Right lobe of liver (tissue), 6 donors: ENCODE results near the gene FOXE3. TPM values are rescaled to one million over a fixed set of nuclear protein-coding genes. Genes with fewer than 3 reads are reported as not detected.

Source experiments
- ATAC-seq, 4 donors: fragments of 200-7000 bp; cut with Tn5 transposase; one replicate each; pipeline ENCODE4 v1.9.1; 2020; ENCODE audit warnings: mild to moderate bottlenecking in 4 of 4, moderate library complexity in 4 of 4
- DNase-seq, 3 donors: peaks; one replicate each; pipeline ENCODE4 v3.0.0-alpha.2; 2020
- H3K27ac ChIP-seq, 3 donors: fragments of 200-600 bp; one replicate each; pipeline ENCODE4 v1.8.0; 2022
- H3K27me3 ChIP-seq, 2 donors: fragments of 200-600 bp; one replicate each; pipeline ENCODE4 v1.8.0; 2022
- H3K36me3 ChIP-seq, 4 donors: fragments of 200-600 bp; sonication (generic) in 1 of 4; one replicate each; pipeline versions ENCODE4 v1.5.1 to v1.8.0; 2017 to 2022; ENCODE audit warnings: control low read depth in 1 of 4
- H3K4me1 ChIP-seq, 4 donors: fragments of 200-600 bp; sonication (generic) in 1 of 4; one replicate each; pipeline versions ENCODE4 v1.5.1 to v1.8.0; 2017 to 2022; ENCODE audit warnings: control low read depth in 1 of 4
- H3K4me3 ChIP-seq, 3 donors: fragments of 200-600 bp; one replicate each; pipeline ENCODE4 v1.8.0; 2022
- H3K9me3 ChIP-seq, 4 donors: fragments of 200-600 bp; sonication (generic) in 1 of 4; one replicate each; pipeline versions ENCODE4 v1.5.1 to v1.8.0; 2017 to 2022; ENCODE audit warnings: control low read depth in 1 of 4
- POLR2A ChIP-seq: fragments of 450-650 bp; IDR thresholded peaks from one replicate; pipeline ENCODE4 v1.6.1; 2017; ENCODE audit warnings: antibody characterized with exemption, mild to moderate bottlenecking
- WGBS: methylation state at CpG from one replicate; pipeline ENCODE4 v1.1.6; 2018; ENCODE audit warnings: low coverage, low lambda C conversion rate; ENCODE audit not compliant: insufficient coverage; ENCODE audit errors: missing lambda C conversion rate; 5-methylcytosine and 5-hydroxymethylcytosine counted together
- intact Hi-C, 2 donors: fragments of 100-400 bp; cut with DNase I; formaldehyde crosslinking; loops; one replicate each; pipeline versions ENCODE4 v1.11.2 to v1.14.1; 2022
- total RNA-seq, 6 experiments: library from RNA; depleted of rRNA in 2 of 6; stranded (reverse); fragments of >200 nt in 2 of 6; fragmentation: NEBNext Ultra II Directional in 3 of 6; extraction: Animal tissue kit (Norgen Biotek cat#: 25700) in 3 of 6; gene quantifications; one replicate each; pipeline versions ENCODE4 v1.1.0 to v1.2.4, GENCODE V29; 2016 to 2023
- TF ChIP-seq, protein P1 (sequence below), 4 donors: fragments of 200-600 bp in 3 of 4; fragments of 450-650 bp in 1 of 4; IDR thresholded peaks; one replicate each; pipeline versions ENCODE4 v1.5.1 to v1.8.0; 2016 to 2022; ENCODE audit warnings: antibody characterized with exemption in 4 of 4, mild to moderate bottlenecking in 2 of 4
- donor health status: DM: no; HTN: yes; CAD: no.
- donor health status: DM: no; HTN: no; CAD: no.
- donor health status: DM: no; HTN: no; CAD: no.
- donor health status: DM: no; HTN: yes; CAD: no.
- donor health status: DM: no; HTN: yes; CAD: no.

FOXE3 gene
- total RNA-seq, 6 experiments from 2014 or later = not detected

DNA sequence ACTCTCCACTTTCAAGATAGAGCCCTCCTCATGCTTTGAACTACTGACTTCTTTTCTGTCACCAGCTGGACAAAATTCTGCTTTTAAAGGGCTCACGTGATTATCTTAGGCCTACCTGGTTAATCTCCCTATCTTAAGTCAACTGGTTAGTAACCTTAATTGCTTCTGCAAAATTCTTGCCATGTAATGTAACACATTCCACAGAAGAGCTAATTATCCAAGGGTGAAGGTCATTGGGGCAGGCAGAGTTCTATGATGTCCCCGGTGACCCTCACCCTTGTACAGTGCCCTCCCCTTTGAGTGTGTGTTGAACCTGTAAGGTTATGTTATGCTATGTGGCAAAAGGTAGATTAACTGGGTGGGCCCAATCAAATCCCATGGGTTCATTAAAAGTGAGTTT, 25.2 kb upstream of the FOXE3 start:
- no peaks in the 10 kb centered on the region for H3K4me1 ChIP-seq
- no peaks in the 10 kb centered on the region for H3K36me3 ChIP-seq
- H3K4me3 ChIP-seq = no peak overlapping the region
- intact Hi-C loops = no loop called here
- no peak for ATAC-seq
- no peaks in the 10 kb centered on the region for H3K27me3 ChIP-seq
- no peak for DNase-seq
- TF ChIP-seq, protein P1, sequence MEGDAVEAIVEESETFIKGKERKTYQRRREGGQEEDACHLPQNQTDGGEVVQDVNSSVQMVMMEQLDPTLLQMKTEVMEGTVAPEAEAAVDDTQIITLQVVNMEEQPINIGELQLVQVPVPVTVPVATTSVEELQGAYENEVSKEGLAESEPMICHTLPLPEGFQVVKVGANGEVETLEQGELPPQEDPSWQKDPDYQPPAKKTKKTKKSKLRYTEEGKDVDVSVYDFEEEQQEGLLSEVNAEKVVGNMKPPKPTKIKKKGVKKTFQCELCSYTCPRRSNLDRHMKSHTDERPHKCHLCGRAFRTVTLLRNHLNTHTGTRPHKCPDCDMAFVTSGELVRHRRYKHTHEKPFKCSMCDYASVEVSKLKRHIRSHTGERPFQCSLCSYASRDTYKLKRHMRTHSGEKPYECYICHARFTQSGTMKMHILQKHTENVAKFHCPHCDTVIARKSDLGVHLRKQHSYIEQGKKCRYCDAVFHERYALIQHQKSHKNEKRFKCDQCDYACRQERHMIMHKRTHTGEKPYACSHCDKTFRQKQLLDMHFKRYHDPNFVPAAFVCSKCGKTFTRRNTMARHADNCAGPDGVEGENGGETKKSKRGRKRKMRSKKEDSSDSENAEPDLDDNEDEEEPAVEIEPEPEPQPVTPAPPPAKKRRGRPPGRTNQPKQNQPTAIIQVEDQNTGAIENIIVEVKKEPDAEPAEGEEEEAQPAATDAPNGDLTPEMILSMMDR (IDR thresholded peaks at IDR 0.05) = no peak
- no peak for TF ChIP-seq POLR2A
- H3K27ac ChIP-seq = no peak overlapping the region
- 40% methylated on average over 2 of the region's 2 CpGs for WGBS
- no peaks in the 10 kb centered on the region for H3K9me3 ChIP-seq

DNA sequence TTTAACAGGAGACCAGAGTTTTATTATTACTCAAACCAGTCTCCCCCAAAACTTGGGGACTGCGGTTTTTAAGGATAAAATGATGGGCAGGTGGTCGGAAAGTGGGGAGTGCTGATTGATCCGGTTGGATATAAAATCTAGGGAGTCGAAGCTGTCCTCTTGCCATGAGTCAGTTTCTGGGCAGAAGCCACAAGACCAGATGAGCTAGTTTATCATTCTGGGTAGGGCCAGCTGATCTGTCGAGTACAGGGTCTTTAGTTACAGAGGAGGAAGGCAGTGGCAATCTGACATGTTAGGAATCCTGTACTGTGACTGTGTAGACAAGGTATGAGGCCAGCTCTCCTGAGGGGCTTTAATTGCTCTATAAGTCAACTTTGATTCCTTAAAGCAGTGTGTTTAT, 22.9 kb upstream of the FOXE3 start:
- Histone ChIP-seq H3K4me1 (no peaks in the 10 kb centered on the region), H3K4me3 (no peak overlapping the region), H3K9me3 (no peaks in the 10 kb centered on the region), H3K36me3 (no peaks in the 10 kb centered on the region), H3K27me3 (no peaks in the 10 kb centered on the region), H3K27ac (no peak overlapping the region)
- DNase-seq (no peak), ATAC-seq (no peak)
- intact Hi-C loops = no loop called here
- TF ChIP-seq, protein P1 (IDR thresholded peaks at IDR 0.05) = no peak
- TF ChIP-seq POLR2A = no peak
- WGBS = 70% methylated on average over 4 of the region's 5 CpGs

DNA sequence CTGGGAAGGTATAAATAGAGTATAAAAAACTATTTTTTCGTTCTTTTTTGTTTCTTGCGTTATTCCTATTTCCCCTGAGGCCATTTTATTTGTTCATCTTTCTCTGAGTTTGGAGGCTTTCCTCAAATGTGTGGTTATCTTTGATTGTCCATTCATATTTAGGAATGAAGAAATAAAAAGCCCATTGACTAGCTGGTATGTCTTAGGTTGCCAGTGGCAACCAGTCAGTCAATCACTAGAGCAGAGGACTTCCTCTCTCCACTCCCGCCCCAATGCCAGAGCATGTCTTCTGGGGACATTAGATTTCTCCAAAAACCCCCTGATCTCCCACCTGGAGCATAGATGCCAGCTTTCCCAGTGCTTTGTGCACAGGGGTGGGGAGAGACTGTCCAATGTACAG, 20.7 kb upstream of the FOXE3 start:
- TF ChIP-seq, protein P1 (IDR thresholded peaks at IDR 0.05) = no peak
- TF ChIP-seq POLR2A = no peak
- no peak for ATAC-seq
- no peak overlapping the region for H3K4me3 ChIP-seq
- intact Hi-C loops = no loop called here
- H3K27ac ChIP-seq = no peak overlapping the region
- no peaks in the 10 kb centered on the region for H3K36me3 ChIP-seq
- H3K9me3 ChIP-seq = no peaks in the 10 kb centered on the region
- DNase-seq = no peak
- no peaks in the 10 kb centered on the region for H3K27me3 ChIP-seq
- H3K4me1 ChIP-seq = no peaks in the 10 kb centered on the region
- 79% methylated on average over 2 of the region's 3 CpGs for WGBS

DNA sequence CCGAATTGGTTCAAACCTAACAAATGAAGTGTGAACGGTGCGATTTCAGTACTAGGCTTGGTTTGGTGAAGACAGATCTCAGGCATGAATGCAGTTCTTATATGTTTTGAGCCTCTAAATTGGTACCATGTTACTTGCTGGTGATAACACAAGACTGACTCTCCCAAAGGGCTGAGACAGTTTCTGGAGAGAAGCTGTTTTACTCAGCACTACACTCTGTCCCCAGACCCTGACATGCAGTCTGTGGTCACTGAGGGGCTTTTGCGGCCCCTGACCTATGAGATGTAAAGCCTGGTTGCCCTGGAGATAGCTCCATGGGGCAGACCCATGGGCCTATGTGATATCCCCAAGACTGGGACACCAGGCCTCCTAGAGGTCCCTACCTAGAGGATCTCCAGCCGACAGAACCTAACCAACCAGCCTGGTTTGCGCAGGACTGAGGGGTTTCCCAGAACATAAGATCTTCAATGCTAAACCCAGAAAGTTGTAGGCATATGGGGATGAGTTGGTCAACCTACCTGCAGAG, 19.4 kb upstream of the FOXE3 start:
- no peak overlapping the region for H3K27ac ChIP-seq
- no peaks in the 10 kb centered on the region for H3K9me3 ChIP-seq
- H3K4me3 ChIP-seq = no peak overlapping the region
- 90% methylated on average over 3 of the region's 6 CpGs for WGBS
- H3K27me3 ChIP-seq = no peaks in the 10 kb centered on the region
- ATAC-seq (no peak), DNase-seq (no peak)
- TF ChIP-seq POLR2A = no peak
- TF ChIP-seq, protein P1 (IDR thresholded peaks at IDR 0.05) = no peak
- H3K36me3 ChIP-seq = no peaks in the 10 kb centered on the region
- H3K4me1 ChIP-seq = no peaks in the 10 kb centered on the region
- intact Hi-C loops = no loop called here
